ENCODE results near the gene PBXIP1.

PBXIP1 gene, protein sequence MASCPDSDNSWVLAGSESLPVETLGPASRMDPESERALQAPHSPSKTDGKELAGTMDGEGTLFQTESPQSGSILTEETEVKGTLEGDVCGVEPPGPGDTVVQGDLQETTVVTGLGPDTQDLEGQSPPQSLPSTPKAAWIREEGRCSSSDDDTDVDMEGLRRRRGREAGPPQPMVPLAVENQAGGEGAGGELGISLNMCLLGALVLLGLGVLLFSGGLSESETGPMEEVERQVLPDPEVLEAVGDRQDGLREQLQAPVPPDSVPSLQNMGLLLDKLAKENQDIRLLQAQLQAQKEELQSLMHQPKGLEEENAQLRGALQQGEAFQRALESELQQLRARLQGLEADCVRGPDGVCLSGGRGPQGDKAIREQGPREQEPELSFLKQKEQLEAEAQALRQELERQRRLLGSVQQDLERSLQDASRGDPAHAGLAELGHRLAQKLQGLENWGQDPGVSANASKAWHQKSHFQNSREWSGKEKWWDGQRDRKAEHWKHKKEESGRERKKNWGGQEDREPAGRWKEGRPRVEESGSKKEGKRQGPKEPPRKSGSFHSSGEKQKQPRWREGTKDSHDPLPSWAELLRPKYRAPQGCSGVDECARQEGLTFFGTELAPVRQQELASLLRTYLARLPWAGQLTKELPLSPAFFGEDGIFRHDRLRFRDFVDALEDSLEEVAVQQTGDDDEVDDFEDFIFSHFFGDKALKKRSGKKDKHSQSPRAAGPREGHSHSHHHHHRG

GRCh38 chr1:154955718-154956543, at the start of gene PBXIP1:
TSS of gene PBXIP1 (minus strand) at chr1:154956099. CDS start at chr1:154953721, 2,378 bp downstream.
- Histone ChIP-seq H3K27ac (ENCODE audit: low read length) (no peak within 1 kb of the TSS), H3K4me1 (ENCODE audit: control insufficient read depth, insufficient read depth, low read length) (peaks cover 7% of the 10 kb centered on the region; the same call in 1 of the 2 replicates), H3K36me3 (ENCODE audit: control insufficient read depth, insufficient read depth, low read length) (0 out of 2 replicates have a peak, but pooled peaks cover 6% of the 10 kb centered on the region), H3K4me3 (ENCODE audit: low read length) (peak within 1 kb of the TSS; percentile 47; the same call in 1 of the 2 replicates), H3K9me3 (ENCODE audit: control insufficient read depth, insufficient read depth, low read length) (no peaks in the 10 kb centered on the region), H3K27me3 (ENCODE audit: control insufficient read depth, insufficient read depth, low read length) (no peaks in the 10 kb centered on the region)
- DNase-seq (ENCODE audit: low read depth, low spot score), result peak; percentile 97
- no CpG with 5 or more reads among the region's 18 CpGs for WGBS (ENCODE audit: insufficient coverage, insufficient read length)

DNA sequence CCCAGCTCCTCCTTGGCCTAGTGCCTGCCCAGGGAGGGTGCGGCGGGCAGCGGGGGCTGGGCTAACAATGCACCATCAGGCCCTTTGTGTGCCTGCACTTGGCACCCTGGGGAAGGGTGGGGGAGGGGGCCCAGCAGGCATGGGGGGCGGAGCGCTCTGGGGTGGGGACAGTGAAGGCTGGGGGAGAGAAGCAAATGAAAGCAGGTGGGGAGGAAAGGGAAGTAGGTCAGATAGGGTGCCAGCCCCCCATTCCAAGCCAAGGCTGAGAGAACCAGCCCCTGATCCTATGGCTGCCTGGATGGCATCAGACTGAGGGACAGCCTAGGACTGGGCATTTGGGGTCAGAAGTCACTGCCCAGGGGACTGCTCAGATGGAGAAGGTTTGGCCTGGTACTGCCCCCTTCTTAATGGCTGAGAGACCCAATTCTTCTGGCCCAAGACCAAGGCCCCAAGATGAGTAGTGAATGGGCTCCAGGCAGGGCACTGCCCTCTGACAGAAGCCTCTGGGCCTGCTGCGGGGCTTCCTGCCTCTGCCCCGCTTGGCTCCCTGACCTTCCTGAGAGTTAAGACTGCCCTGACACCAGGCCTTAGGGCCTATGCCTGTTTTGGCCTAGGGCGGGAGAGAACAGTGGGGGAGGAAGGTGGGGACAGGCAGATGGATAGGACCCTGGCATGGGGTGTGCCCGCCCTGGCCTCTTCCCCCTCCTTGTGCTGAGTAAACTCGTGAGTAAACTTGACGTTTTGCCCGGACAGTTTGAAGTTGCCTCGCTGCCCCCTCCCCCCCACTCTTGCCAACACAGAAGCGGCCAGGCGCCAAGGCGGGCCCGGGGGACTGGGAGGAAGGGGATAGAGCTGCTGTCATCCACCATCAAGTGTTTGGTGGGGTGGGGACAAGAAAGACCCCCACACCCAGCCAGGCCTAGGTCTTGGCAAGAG, 49.4 kb upstream of the PBXIP1 start:
- no peak overlapping the region for H3K27ac ChIP-seq (ENCODE audit: low read length)
- no peak overlapping the region for H3K4me3 ChIP-seq (ENCODE audit: low read length)
- no peaks in the 10 kb centered on the region for H3K27me3 ChIP-seq (ENCODE audit: control insufficient read depth, insufficient read depth, low read length)
- no peaks in the 10 kb centered on the region for H3K9me3 ChIP-seq (ENCODE audit: control insufficient read depth, insufficient read depth, low read length)
- H3K36me3 ChIP-seq (ENCODE audit: control insufficient read depth, insufficient read depth, low read length), result no peaks in the 10 kb centered on the region
- no CpG with 5 or more reads among the region's 17 CpGs for WGBS (ENCODE audit: insufficient coverage, insufficient read length)
- peaks cover 18% of the 10 kb centered on the region for H3K4me1 ChIP-seq (ENCODE audit: control insufficient read depth, insufficient read depth, low read length)
- no peak for DNase-seq (ENCODE audit: low read depth, low spot score)

- WGBS (ENCODE audit: insufficient coverage, insufficient read length), result no CpG with 5 or more reads among the region's 5 CpGs
- Histone ChIP-seq H3K36me3 (ENCODE audit: control insufficient read depth, insufficient read depth, low read length) (no peaks in the 10 kb centered on the region), H3K9me3 (ENCODE audit: control insufficient read depth, insufficient read depth, low read length) (no peaks in the 10 kb centered on the region), H3K4me3 (ENCODE audit: low read length) (peak overlapping the region; percentile 81; the same call in 1 of the 2 replicates), H3K4me1 (ENCODE audit: control insufficient read depth, insufficient read depth, low read length) (peaks cover 15% of the 10 kb centered on the region), H3K27me3 (ENCODE audit: control insufficient read depth, insufficient read depth, low read length) (no peaks in the 10 kb centered on the region), H3K27ac (ENCODE audit: low read length) (no peak overlapping the region)
- no peak for DNase-seq (ENCODE audit: low read depth, low spot score)
Observed at GRCh38 chr1:155004352-155005075, 48.6 kb upstream of the PBXIP1 start.

GRCh38 chr1:155003766-155004351, 48.0 kb upstream of the PBXIP1 start:
- Histone ChIP-seq H3K27me3 (ENCODE audit: control insufficient read depth, insufficient read depth, low read length) (no peaks in the 10 kb centered on the region), H3K9me3 (ENCODE audit: control insufficient read depth, insufficient read depth, low read length) (no peaks in the 10 kb centered on the region), H3K36me3 (ENCODE audit: control insufficient read depth, insufficient read depth, low read length) (no peaks in the 10 kb centered on the region), H3K4me3 (ENCODE audit: low read length) (peak overlapping the region; percentile 81; the same call in 1 of the 2 replicates), H3K27ac (ENCODE audit: low read length) (no peak overlapping the region), H3K4me1 (ENCODE audit: control insufficient read depth, insufficient read depth, low read length) (peaks cover 11% of the 10 kb centered on the region)
- no CpG with 5 or more reads among the region's 34 CpGs for WGBS (ENCODE audit: insufficient coverage, insufficient read length)
- DNase-seq (ENCODE audit: low read depth, low spot score), result no peak

DNA sequence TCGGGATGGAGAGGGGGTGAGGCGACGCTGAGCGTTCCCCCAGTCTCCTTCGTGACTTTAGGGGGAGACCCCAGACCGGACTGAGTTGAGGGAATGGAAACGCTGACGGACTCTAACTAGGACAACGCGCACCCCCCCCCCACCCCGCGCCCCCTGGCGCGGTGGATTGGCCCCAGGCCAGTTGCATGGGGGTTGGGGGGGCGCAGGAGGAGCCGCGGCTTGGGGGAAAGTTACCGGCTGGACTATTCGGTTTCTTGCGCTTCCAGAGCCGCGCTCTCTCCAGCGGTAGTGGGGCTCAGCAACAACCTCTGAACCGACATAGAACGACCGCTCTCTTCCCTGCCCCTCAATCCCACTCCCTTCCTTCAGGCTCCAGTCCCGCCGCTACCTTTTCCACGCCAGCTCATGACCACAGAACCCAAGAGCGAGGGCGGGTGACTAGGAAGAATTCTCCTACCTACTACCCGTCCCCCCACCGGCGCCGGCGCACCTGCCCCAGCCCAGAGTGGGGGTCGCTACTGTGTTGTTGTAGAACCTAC, 47.4 kb upstream of the PBXIP1 start:
- no CpG with 5 or more reads among the region's 37 CpGs for WGBS (ENCODE audit: insufficient coverage, insufficient read length)
- no peaks in the 10 kb centered on the region for H3K27me3 ChIP-seq (ENCODE audit: control insufficient read depth, insufficient read depth, low read length)
- H3K4me1 ChIP-seq (ENCODE audit: control insufficient read depth, insufficient read depth, low read length), result peaks cover 7% of the 10 kb centered on the region
- no peak for DNase-seq (ENCODE audit: low read depth, low spot score)
- no peaks in the 10 kb centered on the region for H3K9me3 ChIP-seq (ENCODE audit: control insufficient read depth, insufficient read depth, low read length)
- no peak overlapping the region for H3K27ac ChIP-seq (ENCODE audit: low read length)
- H3K4me3 ChIP-seq (ENCODE audit: low read length), result peak overlapping the region; percentile 81
- no peaks in the 10 kb centered on the region for H3K36me3 ChIP-seq (ENCODE audit: control insufficient read depth, insufficient read depth, low read length)

- no peaks in the 10 kb centered on the region for H3K9me3 ChIP-seq (ENCODE audit: control insufficient read depth, insufficient read depth, low read length)
- H3K4me3 ChIP-seq (ENCODE audit: low read length), result peak within 1 kb of the TSS; percentile 81
- WGBS (ENCODE audit: insufficient coverage, insufficient read length), result no CpG with 5 or more reads among the region's 35 CpGs
- DNase-seq (ENCODE audit: low read depth, low spot score), result no peak
- no peaks in the 10 kb centered on the region for H3K27me3 ChIP-seq (ENCODE audit: control insufficient read depth, insufficient read depth, low read length)
- no peak within 1 kb of the TSS for H3K27ac ChIP-seq (ENCODE audit: low read length)
- H3K4me1 ChIP-seq (ENCODE audit: control insufficient read depth, insufficient read depth, low read length), result peaks cover 4% of the 10 kb centered on the region
- H3K36me3 ChIP-seq (ENCODE audit: control insufficient read depth, insufficient read depth, low read length), result no peaks in the 10 kb centered on the region
Observed at GRCh38 chr1:155002464-155003226, 46.7 kb upstream of the PBXIP1 start, which contains the start of gene ZBTB7B. TSS of gene ZBTB7B (plus strand) at chr1:155002802. CDS start at chr1:155014661, 11,859 bp downstream.

DNA sequence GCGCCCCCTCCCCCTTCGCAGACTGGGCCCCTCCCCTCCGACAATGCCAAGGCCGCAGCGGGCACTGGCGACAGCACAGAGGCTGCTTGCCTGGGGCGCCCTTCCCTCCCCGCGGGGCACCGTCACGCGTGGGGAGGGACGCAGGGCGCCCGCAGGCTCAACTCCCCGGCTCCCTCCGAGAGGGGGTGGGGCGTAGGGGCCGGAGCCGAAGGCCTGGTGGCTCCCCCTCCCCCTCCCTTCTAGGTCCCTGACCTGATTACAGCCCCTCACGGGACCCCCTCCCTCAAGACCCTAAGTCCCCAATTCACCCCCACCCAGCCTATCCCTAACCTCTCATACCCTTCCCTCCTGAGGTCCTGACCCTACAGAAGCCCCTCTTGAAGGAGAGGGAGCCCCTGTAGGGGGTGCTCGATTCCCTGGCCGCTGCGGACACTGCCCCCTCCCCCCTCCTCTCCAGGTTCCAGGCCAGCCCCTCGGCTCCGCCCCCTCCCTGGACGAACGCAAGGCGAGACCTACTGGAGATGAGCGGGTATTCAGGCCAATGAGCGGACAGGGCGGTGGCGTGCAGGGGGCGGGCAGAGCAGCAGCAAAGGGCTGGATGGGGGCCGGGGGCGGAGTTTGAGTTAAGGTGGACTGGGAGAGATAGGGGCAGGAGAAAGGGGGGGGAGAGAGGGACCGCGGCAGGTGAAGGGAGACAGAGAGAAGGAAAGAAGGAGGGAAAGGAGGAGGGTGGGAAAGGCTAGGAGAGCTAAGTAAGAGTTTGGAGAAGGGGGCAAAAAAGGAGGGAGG, 46.0 kb upstream of the PBXIP1 start:
- H3K36me3 ChIP-seq (ENCODE audit: control insufficient read depth, insufficient read depth, low read length), result no peaks in the 10 kb centered on the region
- WGBS (ENCODE audit: insufficient coverage, insufficient read length), result no CpG with 5 or more reads among the region's 38 CpGs
- H3K4me1 ChIP-seq (ENCODE audit: control insufficient read depth, insufficient read depth, low read length), result peaks cover 4% of the 10 kb centered on the region
- peak overlapping the region; percentile 51; the same call in 1 of the 2 replicates for H3K4me3 ChIP-seq (ENCODE audit: low read length)
- H3K27me3 ChIP-seq (ENCODE audit: control insufficient read depth, insufficient read depth, low read length), result no peaks in the 10 kb centered on the region
- no peak overlapping the region for H3K27ac ChIP-seq (ENCODE audit: low read length)
- no peaks in the 10 kb centered on the region for H3K9me3 ChIP-seq (ENCODE audit: control insufficient read depth, insufficient read depth, low read length)
- peak; percentile 95 for DNase-seq (ENCODE audit: low read depth, low spot score)

DNA sequence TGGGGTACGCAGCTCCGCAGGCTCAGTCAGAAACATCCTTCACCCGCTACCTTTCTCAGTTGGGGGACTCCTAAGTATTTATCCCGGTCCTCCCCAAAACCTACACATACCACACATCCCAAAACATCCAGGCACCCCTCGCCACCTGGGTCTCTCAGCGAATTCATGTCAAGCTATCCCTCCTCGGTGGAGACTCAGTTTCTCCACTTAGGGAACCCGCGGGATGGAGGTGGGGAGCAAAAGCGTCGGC, 45.5 kb upstream of the PBXIP1 start:
- peaks cover 4% of the 10 kb centered on the region for H3K4me1 ChIP-seq (ENCODE audit: control insufficient read depth, insufficient read depth, low read length)
- H3K27ac ChIP-seq (ENCODE audit: low read length), result no peak overlapping the region
- DNase-seq (ENCODE audit: low read depth, low spot score), result no peak
- H3K36me3 ChIP-seq (ENCODE audit: control insufficient read depth, insufficient read depth, low read length), result no peaks in the 10 kb centered on the region
- H3K9me3 ChIP-seq (ENCODE audit: control insufficient read depth, insufficient read depth, low read length), result no peaks in the 10 kb centered on the region
- WGBS (ENCODE audit: insufficient coverage, insufficient read length), result no CpG with 5 or more reads among the region's 11 CpGs
- H3K4me3 ChIP-seq (ENCODE audit: low read length), result peak overlapping the region; percentile 51; the same call in 1 of the 2 replicates
- no peaks in the 10 kb centered on the region for H3K27me3 ChIP-seq (ENCODE audit: control insufficient read depth, insufficient read depth, low read length)

Data from iPS DF 6.9 (cell line).